ENCODE data around the gene DLL4.

DLL4 gene

DNA sequence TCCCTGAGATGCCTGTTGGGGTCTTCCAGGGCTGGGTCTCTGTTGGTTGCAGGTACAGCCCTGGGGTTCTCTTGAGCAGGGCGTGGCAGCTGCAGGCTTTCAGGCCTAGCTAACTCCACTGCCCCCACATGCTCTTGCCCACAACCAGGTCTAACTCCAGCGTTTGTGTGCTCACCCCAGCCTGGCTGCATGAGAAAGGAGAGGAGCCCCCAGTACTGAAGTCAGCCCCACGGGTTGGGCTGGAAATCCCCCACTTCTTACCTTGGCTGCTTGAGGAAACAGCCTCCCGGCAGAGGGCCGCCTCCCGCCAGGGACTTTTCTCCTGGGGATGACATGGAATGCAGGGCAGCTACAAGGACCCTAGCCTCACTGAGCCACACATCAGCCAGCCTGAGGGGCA lies 16.7 kb upstream of the DLL4 start:
- DNase-seq (ENCODE audit: low read depth in 2 of 2) = no peak
- H3K4me3 ChIP-seq (replicated peaks in 1 of 2; ENCODE audit: low read depth in 2 of 2, low read length in 2 of 2) = no peak overlapping the region
- TF ChIP-seq, protein P1, sequence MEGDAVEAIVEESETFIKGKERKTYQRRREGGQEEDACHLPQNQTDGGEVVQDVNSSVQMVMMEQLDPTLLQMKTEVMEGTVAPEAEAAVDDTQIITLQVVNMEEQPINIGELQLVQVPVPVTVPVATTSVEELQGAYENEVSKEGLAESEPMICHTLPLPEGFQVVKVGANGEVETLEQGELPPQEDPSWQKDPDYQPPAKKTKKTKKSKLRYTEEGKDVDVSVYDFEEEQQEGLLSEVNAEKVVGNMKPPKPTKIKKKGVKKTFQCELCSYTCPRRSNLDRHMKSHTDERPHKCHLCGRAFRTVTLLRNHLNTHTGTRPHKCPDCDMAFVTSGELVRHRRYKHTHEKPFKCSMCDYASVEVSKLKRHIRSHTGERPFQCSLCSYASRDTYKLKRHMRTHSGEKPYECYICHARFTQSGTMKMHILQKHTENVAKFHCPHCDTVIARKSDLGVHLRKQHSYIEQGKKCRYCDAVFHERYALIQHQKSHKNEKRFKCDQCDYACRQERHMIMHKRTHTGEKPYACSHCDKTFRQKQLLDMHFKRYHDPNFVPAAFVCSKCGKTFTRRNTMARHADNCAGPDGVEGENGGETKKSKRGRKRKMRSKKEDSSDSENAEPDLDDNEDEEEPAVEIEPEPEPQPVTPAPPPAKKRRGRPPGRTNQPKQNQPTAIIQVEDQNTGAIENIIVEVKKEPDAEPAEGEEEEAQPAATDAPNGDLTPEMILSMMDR (IDR thresholded peaks at IDR 0.05; ENCODE audit: low read depth, low read length) = no peak

DNA sequence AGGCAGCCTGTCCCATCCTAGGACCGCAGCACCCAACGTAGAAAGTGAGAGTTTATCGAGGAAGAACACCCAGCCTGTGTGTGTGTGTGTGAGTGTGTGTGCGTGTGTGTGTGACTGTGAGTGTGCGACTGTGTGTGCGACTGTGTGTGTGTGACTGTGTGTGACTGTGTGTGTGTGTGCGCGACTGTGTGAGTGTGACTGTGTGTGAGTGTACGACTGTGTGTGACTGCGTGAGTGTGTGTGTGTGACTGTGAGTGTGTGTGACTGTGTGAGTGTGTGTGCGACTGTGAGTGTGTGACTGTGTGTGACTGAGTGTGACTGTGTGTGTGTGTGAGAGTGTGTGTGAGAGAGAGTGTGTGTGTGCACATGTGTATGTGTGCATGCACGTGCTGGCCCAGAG lies 15.1 kb upstream of the DLL4 start:
- TF ChIP-seq, protein P1 (IDR thresholded peaks at IDR 0.05; ENCODE audit: low read depth, low read length) = no peak
- DNase-seq (ENCODE audit: low read depth in 2 of 2) = no peak
- no peak overlapping the region for H3K4me3 ChIP-seq (replicated peaks in 1 of 2; ENCODE audit: low read depth in 2 of 2, low read length in 2 of 2)

DNA sequence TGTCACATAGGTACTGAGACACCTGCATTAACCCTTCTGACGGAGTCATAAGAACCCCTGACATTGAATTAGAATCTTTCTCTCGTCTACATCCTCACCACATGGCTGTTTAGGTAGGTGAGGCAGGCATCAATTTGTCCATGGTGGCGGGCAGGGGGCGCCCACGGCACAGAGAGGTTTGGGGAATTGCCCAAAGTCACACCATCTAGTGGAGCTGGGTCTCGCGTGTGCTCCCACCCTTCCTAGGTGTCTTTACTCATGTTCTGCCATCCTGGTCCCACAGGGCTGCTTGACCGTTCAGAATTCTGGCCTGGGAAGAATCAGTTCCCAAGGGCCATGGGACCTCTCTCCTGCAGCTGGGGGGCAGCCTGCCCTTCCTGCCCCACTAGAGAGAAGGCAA lies 14.7 kb upstream of the DLL4 start:
- TF ChIP-seq, protein P1 (IDR thresholded peaks at IDR 0.05; ENCODE audit: low read depth, low read length) = no peak
- H3K4me3 ChIP-seq (replicated peaks in 1 of 2; ENCODE audit: low read depth in 2 of 2, low read length in 2 of 2) = no peak overlapping the region
- DNase-seq (ENCODE audit: low read depth in 2 of 2) = no peak

DNA sequence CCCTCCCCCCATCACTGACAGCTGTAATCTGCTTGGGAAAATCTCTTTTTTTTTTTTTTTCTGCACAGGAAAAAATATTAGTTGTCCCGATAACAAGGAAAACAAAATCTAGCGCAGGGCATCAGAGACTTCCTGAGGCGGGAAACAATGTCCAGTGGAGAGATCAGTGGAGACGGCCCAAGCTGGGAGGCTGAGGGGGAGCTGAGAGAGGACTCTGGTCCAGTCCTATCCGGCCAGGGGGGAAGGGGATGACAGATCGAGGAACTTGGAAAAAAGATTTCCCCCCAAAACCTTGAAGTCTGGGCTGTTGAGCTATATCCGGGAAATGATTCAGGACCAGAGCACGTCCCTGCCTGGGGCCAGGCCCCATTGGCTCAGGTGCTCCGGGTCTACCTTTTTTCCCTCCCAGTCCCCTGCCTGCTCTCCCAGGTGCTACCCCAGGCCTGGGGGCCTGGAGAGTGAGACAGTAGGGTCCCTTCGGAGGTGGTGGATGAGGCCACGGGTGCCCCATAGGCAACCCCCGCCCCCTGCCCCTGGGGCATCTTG lies 14.0 kb upstream of the DLL4 start:
- no peak overlapping the region for H3K4me3 ChIP-seq (replicated peaks in 1 of 2; ENCODE audit: low read depth in 2 of 2, low read length in 2 of 2)
- TF ChIP-seq, protein P1 (IDR thresholded peaks at IDR 0.05; ENCODE audit: low read depth, low read length) = no peak
- no peak for DNase-seq (ENCODE audit: low read depth in 2 of 2)

DNA sequence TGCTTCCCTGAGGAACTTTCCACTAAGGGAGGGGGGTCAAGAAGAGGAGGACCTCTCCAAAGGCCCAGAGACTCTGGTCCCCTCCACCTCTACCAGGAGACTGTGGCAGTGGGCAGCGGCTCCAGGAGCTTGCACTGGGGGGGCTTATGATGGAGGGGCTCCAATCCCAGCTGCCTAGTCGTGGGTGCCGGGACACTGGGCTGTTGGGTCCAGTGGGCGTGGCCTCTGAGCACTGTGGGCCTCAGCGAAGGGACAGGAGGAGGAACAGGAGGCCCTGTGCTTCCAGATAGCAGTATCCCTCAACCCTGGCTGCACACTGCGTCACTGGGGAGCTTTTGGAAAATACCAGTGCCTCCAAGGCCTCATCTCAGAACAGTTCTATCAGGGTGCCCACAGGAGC lies 13.5 kb upstream of the DLL4 start:
- TF ChIP-seq, protein P1 (IDR thresholded peaks at IDR 0.05; ENCODE audit: low read depth, low read length) = no peak

DNA sequence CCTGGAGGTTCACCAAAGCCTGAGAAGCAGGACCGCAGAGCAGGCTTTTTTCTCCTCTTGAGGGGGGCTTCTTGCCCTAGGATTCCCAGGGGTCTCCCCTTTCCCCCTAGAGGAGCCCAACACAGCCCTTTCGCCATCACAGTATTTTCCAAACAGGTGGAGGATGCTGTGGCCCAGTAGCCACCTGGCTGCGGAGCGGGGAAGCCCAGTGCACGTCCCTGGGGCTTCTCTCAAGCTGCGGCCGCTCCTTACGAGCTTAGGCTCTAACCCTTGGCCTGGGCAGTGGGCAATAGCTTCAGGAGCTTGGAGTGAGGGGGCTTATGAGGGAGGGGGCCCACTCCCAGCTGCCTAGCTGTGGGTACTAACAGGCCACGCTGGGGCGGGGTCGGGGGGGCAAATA lies 11.6 kb upstream of the DLL4 start:
- no peak overlapping the region for H3K4me3 ChIP-seq (replicated peaks in 1 of 2; ENCODE audit: low read depth in 2 of 2, low read length in 2 of 2)
- TF ChIP-seq, protein P1 (IDR thresholded peaks at IDR 0.05; ENCODE audit: low read depth, low read length) = no peak

More for the DNA sequence above, 13.5 kb upstream of the DLL4 start:
- H3K4me3 ChIP-seq (replicated peaks in 1 of 2; ENCODE audit: low read depth in 2 of 2, low read length in 2 of 2) = no peak overlapping the region
- no peak for DNase-seq (ENCODE audit: low read depth in 2 of 2)

DNA sequence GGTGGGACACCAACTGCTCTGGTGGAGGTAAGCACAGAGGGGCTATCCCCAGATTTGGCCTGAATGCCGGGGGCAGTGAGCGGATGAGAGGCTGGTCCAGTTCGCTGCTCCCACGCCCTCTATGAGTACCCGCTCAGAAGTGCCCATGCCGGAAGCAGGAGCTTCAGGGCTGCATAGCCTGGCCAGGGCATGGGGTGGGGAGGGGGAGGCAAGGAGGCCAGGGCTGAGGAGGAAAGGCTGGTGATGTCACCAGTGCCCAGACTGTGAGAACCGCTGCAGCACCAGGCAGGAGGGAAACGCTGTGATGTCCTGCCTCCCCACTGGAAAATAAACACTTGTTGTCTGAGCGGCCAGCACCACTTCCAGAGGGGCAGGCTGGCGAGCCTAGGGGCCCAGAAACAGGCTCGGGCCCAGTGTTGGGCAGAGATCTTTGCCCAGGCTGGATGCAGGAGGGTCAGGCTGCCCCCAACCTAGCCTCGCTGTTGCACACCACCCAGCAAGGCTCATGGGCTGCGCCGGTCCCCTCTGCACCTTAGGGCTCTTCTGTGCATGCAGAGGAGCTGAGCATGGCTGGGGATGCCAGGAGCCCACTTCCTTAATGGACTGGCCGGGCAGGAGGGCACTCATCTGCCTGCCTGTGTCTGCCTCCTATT lies 10.9 kb upstream of the DLL4 start:
- TF ChIP-seq, protein P1 (IDR thresholded peaks at IDR 0.05; ENCODE audit: low read depth, low read length) = no peak
- DNase-seq (ENCODE audit: low read depth in 2 of 2) = no peak
- no peak overlapping the region for H3K4me3 ChIP-seq (replicated peaks in 1 of 2; ENCODE audit: low read depth in 2 of 2, low read length in 2 of 2)

More for the DNA sequence above, 11.6 kb upstream of the DLL4 start:
- no peak for DNase-seq (ENCODE audit: low read depth in 2 of 2)
